Measurements from ENCODE around the gene CLSTN1.
A peak's percentile ranks its signal among the peaks of the same experiment; 100 is the strongest.
"Not testable (repeated sequence)": the region's sequence is repeated elsewhere in the genome, so short reads cannot be mapped to it uniquely, and the experiment has no call there.

CLSTN1 gene

GRCh38 chr1:9714257-9714718, 109.5 kb downstream of the CLSTN1 start:
- DNase-seq (ENCODE audit: low read depth in 2 of 2), result no peak

- DNase-seq (ENCODE audit: low read depth in 2 of 2), result not testable (repeated sequence)
These were observed 111.0 kb downstream of the CLSTN1 start for GRCh38 chr1:9712767-9713166.

GRCh38 chr1:9711466-9712020, 112.2 kb downstream of the CLSTN1 start:
- no peak for DNase-seq (ENCODE audit: low read depth in 2 of 2)

- DNase-seq (ENCODE audit: low read depth in 2 of 2), result no peak
These were observed 113.7 kb downstream of the CLSTN1 start for GRCh38 chr1:9710037-9710436.

GRCh38 chr1:9706178-9706577, 117.6 kb downstream of the CLSTN1 start:
- no peak for DNase-seq (ENCODE audit: low read depth in 2 of 2)

GRCh38 chr1:9705337-9706093, 118.2 kb downstream of the CLSTN1 start:
- DNase-seq (ENCODE audit: low read depth in 2 of 2), result no peak

GRCh38 chr1:9703681-9704080, 120.1 kb downstream of the CLSTN1 start:
- DNase-seq (ENCODE audit: low read depth in 2 of 2), result no peak

- no peak for DNase-seq (ENCODE audit: low read depth in 2 of 2)
These were observed 120.6 kb downstream of the CLSTN1 start for GRCh38 chr1:9703165-9703509.

- no peak for DNase-seq (ENCODE audit: low read depth in 2 of 2)
These were observed 122.1 kb downstream of the CLSTN1 start for GRCh38 chr1:9701665-9702064.

- no peak for DNase-seq (ENCODE audit: low read depth in 2 of 2)
These were observed 123.4 kb downstream of the CLSTN1 start for GRCh38 chr1:9700340-9700739.

- DNase-seq (ENCODE audit: low read depth in 2 of 2), result no peak
These were observed 124.4 kb downstream of the CLSTN1 start for GRCh38 chr1:9699361-9699760.

- no peak for DNase-seq (ENCODE audit: low read depth in 2 of 2)
These were observed 127.0 kb downstream of the CLSTN1 start for GRCh38 chr1:9696793-9697192.

GRCh38 chr1:9691691-9692090, 132.1 kb downstream of the CLSTN1 start:
- DNase-seq (ENCODE audit: low read depth in 2 of 2), result no peak

- no peak for DNase-seq (ENCODE audit: low read depth in 2 of 2)
These were observed 132.7 kb downstream of the CLSTN1 start for GRCh38 chr1:9691108-9691445.

- DNase-seq (ENCODE audit: low read depth in 2 of 2), result no peak
These were observed 133.2 kb downstream of the CLSTN1 start for GRCh38 chr1:9690440-9691107.

GRCh38 chr1:9689971-9690381, 133.8 kb downstream of the CLSTN1 start:
- no peak for DNase-seq (ENCODE audit: low read depth in 2 of 2)

- DNase-seq (ENCODE audit: low read depth in 2 of 2), result peak; percentile 57 to 80
These were observed 134.6 kb downstream of the CLSTN1 start for GRCh38 chr1:9689011-9689706.

- no peak for DNase-seq (ENCODE audit: low read depth in 2 of 2)
These were observed 135.2 kb downstream of the CLSTN1 start for GRCh38 chr1:9688599-9688998.

GRCh38 chr1:9687874-9688582, 135.7 kb downstream of the CLSTN1 start:
- no peak for DNase-seq (ENCODE audit: low read depth in 2 of 2)

- peak; percentile 69 to 84 for DNase-seq (ENCODE audit: low read depth in 2 of 2)
These were observed 136.5 kb downstream of the CLSTN1 start for GRCh38 chr1:9687120-9687873.

GRCh38 chr1:9684801-9685200, 139.0 kb downstream of the CLSTN1 start:
- no peak for DNase-seq (ENCODE audit: low read depth in 2 of 2)
